PC-9 (cell line): ENCODE data around the gene RXRB.

ENCODE experiments used
- EZH2 ChIP-seq: fragments of 200-600 bp; sonication (generic); IDR thresholded peaks from 2 replicates; pipeline ENCODE4 v1.8.0; 2017; ENCODE audit warnings: antibody characterized with exemption, low read depth
- TF ChIP-seq, protein P1 (sequence below): fragments of 200-600 bp; sonication (generic); conservative IDR thresholded peaks from 2 replicates; pipeline ENCODE4 v1.6.1; 2017; ENCODE audit warnings: mixed run types, antibody characterized with exemption, mild to moderate bottlenecking, moderate library complexity

- TF ChIP-seq, protein P1, sequence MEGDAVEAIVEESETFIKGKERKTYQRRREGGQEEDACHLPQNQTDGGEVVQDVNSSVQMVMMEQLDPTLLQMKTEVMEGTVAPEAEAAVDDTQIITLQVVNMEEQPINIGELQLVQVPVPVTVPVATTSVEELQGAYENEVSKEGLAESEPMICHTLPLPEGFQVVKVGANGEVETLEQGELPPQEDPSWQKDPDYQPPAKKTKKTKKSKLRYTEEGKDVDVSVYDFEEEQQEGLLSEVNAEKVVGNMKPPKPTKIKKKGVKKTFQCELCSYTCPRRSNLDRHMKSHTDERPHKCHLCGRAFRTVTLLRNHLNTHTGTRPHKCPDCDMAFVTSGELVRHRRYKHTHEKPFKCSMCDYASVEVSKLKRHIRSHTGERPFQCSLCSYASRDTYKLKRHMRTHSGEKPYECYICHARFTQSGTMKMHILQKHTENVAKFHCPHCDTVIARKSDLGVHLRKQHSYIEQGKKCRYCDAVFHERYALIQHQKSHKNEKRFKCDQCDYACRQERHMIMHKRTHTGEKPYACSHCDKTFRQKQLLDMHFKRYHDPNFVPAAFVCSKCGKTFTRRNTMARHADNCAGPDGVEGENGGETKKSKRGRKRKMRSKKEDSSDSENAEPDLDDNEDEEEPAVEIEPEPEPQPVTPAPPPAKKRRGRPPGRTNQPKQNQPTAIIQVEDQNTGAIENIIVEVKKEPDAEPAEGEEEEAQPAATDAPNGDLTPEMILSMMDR: no peak
- TF ChIP-seq EZH2: no peak
Measured at GRCh38 chr6:33144373-33144772, 56.1 kb downstream of the RXRB start.
